Measurements from ENCODE around the gene HIPK1.
"Not testable (repeated sequence)": the region's sequence is repeated elsewhere in the genome, so short reads cannot be mapped to it uniquely, and the experiment has no call there.

The HIPK1 gene

GRCh38 chr1:113946112-113946511 lies 17.0 kb downstream of the HIPK1 start:
- DNase-seq: no peak

GRCh38 chr1:113946678-113947387 lies 17.7 kb downstream of the HIPK1 start:
- no peak for DNase-seq

- DNase-seq: no peak
These were observed 18.4 kb downstream of the HIPK1 start for GRCh38 chr1:113947388-113948107.

GRCh38 chr1:113948151-113948550 lies 19.0 kb downstream of the HIPK1 start:
- DNase-seq: not testable (repeated sequence)

GRCh38 chr1:113949007-113949406 lies 19.9 kb downstream of the HIPK1 start:
- peak; percentile 13 for DNase-seq

- no peak for DNase-seq
These were observed 21.8 kb downstream of the HIPK1 start for GRCh38 chr1:113950908-113951307.

- no peak for DNase-seq
These were observed 22.6 kb downstream of the HIPK1 start for GRCh38 chr1:113951719-113952118.

GRCh38 chr1:113957984-113958383 lies 28.9 kb downstream of the HIPK1 start:
- no peak for DNase-seq

GRCh38 chr1:113958691-113959090 lies 29.6 kb downstream of the HIPK1 start:
- no peak for DNase-seq

- DNase-seq: no peak
These were observed 34.3 kb downstream of the HIPK1 start for GRCh38 chr1:113963281-113963906.

- no peak for DNase-seq
These were observed 36.7 kb downstream of the HIPK1 start for GRCh38 chr1:113965703-113966412.

- DNase-seq: no peak
These were observed 43.8 kb downstream of the HIPK1 start for GRCh38 chr1:113972954-113973353.

GRCh38 chr1:113975211-113975895 lies 46.2 kb downstream of the HIPK1 start:
- no peak for DNase-seq

GRCh38 chr1:113976609-113977278 lies 47.6 kb downstream of the HIPK1 start:
- peak; percentile 55 for DNase-seq

- DNase-seq: no peak
These were observed 48.8 kb downstream of the HIPK1 start for GRCh38 chr1:113977906-113978305.

- peak; percentile 94 for DNase-seq
These were observed 50.0 kb downstream of the HIPK1 start, which contains the start of gene OLFML3 for GRCh38 chr1:113978863-113979702. OLFML3 (plus strand) TSS chr1:113979474; CDS start chr1:113979517, 43 bp downstream.

GRCh38 chr1:113980110-113980509 lies 51.0 kb downstream of the HIPK1 start:
- DNase-seq: no peak

GRCh38 chr1:113981962-113982931 lies 53.1 kb downstream of the HIPK1 start:
- DNase-seq: peak; percentile 10

- DNase-seq: no peak
These were observed 53.8 kb downstream of the HIPK1 start for GRCh38 chr1:113982949-113983348.

- no peak for DNase-seq
These were observed 54.3 kb downstream of the HIPK1 start for GRCh38 chr1:113983391-113983790.
